ENCODE results near the gene CNKSR3.

- TF ChIP-seq, protein P1, sequence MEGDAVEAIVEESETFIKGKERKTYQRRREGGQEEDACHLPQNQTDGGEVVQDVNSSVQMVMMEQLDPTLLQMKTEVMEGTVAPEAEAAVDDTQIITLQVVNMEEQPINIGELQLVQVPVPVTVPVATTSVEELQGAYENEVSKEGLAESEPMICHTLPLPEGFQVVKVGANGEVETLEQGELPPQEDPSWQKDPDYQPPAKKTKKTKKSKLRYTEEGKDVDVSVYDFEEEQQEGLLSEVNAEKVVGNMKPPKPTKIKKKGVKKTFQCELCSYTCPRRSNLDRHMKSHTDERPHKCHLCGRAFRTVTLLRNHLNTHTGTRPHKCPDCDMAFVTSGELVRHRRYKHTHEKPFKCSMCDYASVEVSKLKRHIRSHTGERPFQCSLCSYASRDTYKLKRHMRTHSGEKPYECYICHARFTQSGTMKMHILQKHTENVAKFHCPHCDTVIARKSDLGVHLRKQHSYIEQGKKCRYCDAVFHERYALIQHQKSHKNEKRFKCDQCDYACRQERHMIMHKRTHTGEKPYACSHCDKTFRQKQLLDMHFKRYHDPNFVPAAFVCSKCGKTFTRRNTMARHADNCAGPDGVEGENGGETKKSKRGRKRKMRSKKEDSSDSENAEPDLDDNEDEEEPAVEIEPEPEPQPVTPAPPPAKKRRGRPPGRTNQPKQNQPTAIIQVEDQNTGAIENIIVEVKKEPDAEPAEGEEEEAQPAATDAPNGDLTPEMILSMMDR (conservative IDR thresholded peaks at IDR 0.05): no peak
- no peak for TF ChIP-seq ZFX (IDR thresholded peaks at IDR 0.05)
Measured at GRCh38 chr6:154554491-154554890, 44.0 kb upstream of the CNKSR3 start.

Measured in C4-2B (cell line).